H9 (cell line): ENCODE data around the gene HSPE1. TPM values are rescaled to one million over a fixed set of nuclear protein-coding genes. Genes with fewer than 3 reads are reported as not detected.

ENCODE experiments used
- DNase-seq: peaks from one replicate; pipeline ENCODE4 v3.0.0-alpha.2; 2017
- H2AFZ ChIP-seq: one replicate; pipeline ENCODE4 v1.6.1; 2013; ENCODE audit warnings: mild to moderate bottlenecking, low read length, control low read depth, moderate library complexity
- H2AK5ac ChIP-seq: 2 replicates; pipeline ENCODE4 v1.6.1; 2013; ENCODE audit warnings: low read length, control low read depth, mixed read lengths; ENCODE audit not compliant: insufficient read length
- H2BK120ac ChIP-seq: one replicate; pipeline ENCODE4 v1.6.1; 2013; ENCODE audit warnings: low read depth, mild to moderate bottlenecking, low read length, control low read depth, inconsistent platforms; ENCODE audit not compliant: poor library complexity, severe bottlenecking
- H2BK12ac ChIP-seq: 2 replicates; pipeline ENCODE4 v1.6.1; 2013; ENCODE audit warnings: low read length, control low read depth, mixed read lengths, low read depth; ENCODE audit not compliant: insufficient read length
- H2BK15ac ChIP-seq: 2 replicates; pipeline ENCODE4 v1.6.1; 2013; ENCODE audit warnings: low read depth, low read length, control low read depth
- H2BK20ac ChIP-seq: one replicate; pipeline ENCODE4 v1.6.1; 2013; ENCODE audit warnings: low read depth, mild to moderate bottlenecking, low read length, control low read depth, inconsistent platforms; ENCODE audit not compliant: poor library complexity, severe bottlenecking
- H2BK5ac ChIP-seq: 2 replicates; pipeline ENCODE4 v1.6.1; 2013; ENCODE audit warnings: low read length, control low read depth, mixed read lengths; ENCODE audit not compliant: insufficient read length
- H3K14ac ChIP-seq: 2 replicates; pipeline ENCODE4 v1.6.1; 2013; ENCODE audit warnings: low read length, control low read depth; ENCODE audit not compliant: insufficient read depth
- H3K18ac ChIP-seq: 2 replicates; pipeline ENCODE4 v1.6.1; 2013; ENCODE audit warnings: low read depth, mild to moderate bottlenecking, mixed read lengths, low read length, control low read depth; ENCODE audit not compliant: insufficient read length
- H3K23ac ChIP-seq: 2 replicates; pipeline ENCODE4 v1.6.1; 2013; ENCODE audit warnings: low read length, control low read depth, mixed read lengths, low read depth; ENCODE audit not compliant: insufficient read length
- H3K23me2 ChIP-seq: 2 replicates; pipeline ENCODE4 v1.6.1; 2013; ENCODE audit warnings: low read depth, mild to moderate bottlenecking, mixed read lengths, low read length, control low read depth; ENCODE audit not compliant: insufficient read length, poor library complexity, severe bottlenecking
- H3K27ac ChIP-seq: 2 replicates; pipeline ENCODE4 v1.5.1; 2013; ENCODE audit warnings: low read length, control low read depth, mixed read lengths, low read depth; ENCODE audit not compliant: insufficient read length
- H3K27me3 ChIP-seq: 2 replicates; pipeline ENCODE4 v1.6.1; 2013; ENCODE audit warnings: low read length, control low read depth, inconsistent platforms; ENCODE audit not compliant: insufficient read depth
- H3K4ac ChIP-seq: 2 replicates; pipeline ENCODE4 v1.6.1; 2013; ENCODE audit warnings: low read depth, mild to moderate bottlenecking, control low read depth, inconsistent platforms, low read length, moderate library complexity
- H3K4me1 ChIP-seq: 2 replicates; pipeline ENCODE4 v1.6.1; 2013; ENCODE audit warnings: low read length, control low read depth, inconsistent platforms; ENCODE audit not compliant: insufficient read depth
- H3K4me2 ChIP-seq: 2 replicates; pipeline ENCODE4 v1.6.1; 2013; ENCODE audit warnings: low read length, control low read depth, mixed read lengths; ENCODE audit not compliant: insufficient read length, insufficient read depth
- H3K56ac ChIP-seq: 2 replicates; pipeline ENCODE4 v1.6.1; 2013; ENCODE audit warnings: low read depth, mild to moderate bottlenecking, mixed read lengths, low read length, control low read depth; ENCODE audit not compliant: insufficient read length
- H3K79me1 ChIP-seq: 2 replicates; pipeline ENCODE4 v1.6.1; 2013; ENCODE audit warnings: low read depth, mild to moderate bottlenecking, moderate library complexity, low read length, control low read depth, inconsistent platforms; ENCODE audit not compliant: insufficient read depth, poor library complexity, severe bottlenecking
- H3K79me2 ChIP-seq: 2 replicates; pipeline ENCODE4 v1.6.1; 2013; ENCODE audit warnings: low read length, control low read depth, inconsistent platforms; ENCODE audit not compliant: insufficient read depth
- H3K9ac ChIP-seq: 2 replicates; pipeline ENCODE4 v1.6.1; 2013; ENCODE audit warnings: low read length, control low read depth, mixed read lengths; ENCODE audit not compliant: insufficient read length; ENCODE audit errors: extremely low read depth
- H3K9me3 ChIP-seq: one replicate; pipeline ENCODE4 v1.6.1; 2013; ENCODE audit warnings: low read depth, low read length, inconsistent platforms; ENCODE audit not compliant: control insufficient read depth
- H3T11ph ChIP-seq: one replicate; pipeline ENCODE4 v1.6.1; 2013; ENCODE audit warnings: mild to moderate bottlenecking, low read length, control low read depth, inconsistent platforms
- H4K20me1 ChIP-seq: one replicate; pipeline ENCODE4 v1.6.1; 2013; ENCODE audit not compliant: control insufficient read depth, insufficient read length, insufficient read depth
- H4K5ac ChIP-seq: 2 replicates; pipeline ENCODE4 v1.6.1; 2013; ENCODE audit warnings: low read depth, mild to moderate bottlenecking, mixed read lengths, low read length, control low read depth; ENCODE audit not compliant: insufficient read length
- H4K8ac ChIP-seq: replicated peaks from 2 replicates; pipeline ENCODE4 v1.6.1; 2013; ENCODE audit warnings: low read length, control low read depth, mixed read lengths, low read depth; ENCODE audit not compliant: insufficient read length
- H4K91ac ChIP-seq: 2 replicates; pipeline ENCODE4 v1.6.1; 2013; ENCODE audit warnings: low read depth, mild to moderate bottlenecking, moderate library complexity, mixed read lengths, low read length, control low read depth; ENCODE audit not compliant: insufficient read length
- H3K27ac Mint-ChIP-seq, 3 experiments: 2 replicates in 2 of 3; 3 replicates in 1 of 3; pipeline ENCODE4 v1.8.0; 2020 to 2021; ENCODE audit warnings: mixed read lengths in 3 of 3, mild to moderate bottlenecking in 1 of 3, moderate library complexity in 1 of 3
- H3K27me3 Mint-ChIP-seq: 2 replicates; pipeline ENCODE4 v1.8.0; 2021; ENCODE audit warnings: low read depth, mild to moderate bottlenecking, moderate library complexity, mixed read lengths
- H3K36me3 Mint-ChIP-seq, 3 experiments: 2 replicates in 2 of 3; 3 replicates in 1 of 3; pipeline ENCODE4 v1.8.0; 2020 to 2021; ENCODE audit warnings: low read depth in 3 of 3, mixed read lengths in 3 of 3; ENCODE audit not compliant: insufficient read depth in 1 of 3
- H3K4me1 Mint-ChIP-seq, 2 experiments: 2 replicates each; pipeline ENCODE4 v1.8.0; 2020; ENCODE audit warnings: mixed read lengths in 2 of 2
- H3K4me3 Mint-ChIP-seq, 2 experiments: 2 replicates in 1 of 2; 3 replicates in 1 of 2; pipeline ENCODE4 v1.8.0; 2020 to 2021; ENCODE audit warnings: mild to moderate bottlenecking in 2 of 2, mixed read lengths in 2 of 2, moderate library complexity in 1 of 2
- H3K9me3 Mint-ChIP-seq, 2 experiments: 2 replicates in 1 of 2; 3 replicates in 1 of 2; pipeline ENCODE4 v1.8.0; 2020; ENCODE audit warnings: mild to moderate bottlenecking in 2 of 2, mixed read lengths in 2 of 2, moderate library complexity in 1 of 2
- WGBS: extraction: QIAGEN DNeasy Blood & Tissue Kit; methylation state at CpG from one replicate; pipeline ENCODE4 v1.1.7; 2013; ENCODE audit warnings: missing lambda C conversion rate, low lambda C conversion rate, mixed read lengths; ENCODE audit not compliant: insufficient read length; ENCODE audit errors: extremely low coverage; 5-methylcytosine and 5-hydroxymethylcytosine counted together
- total RNA-seq: library from RNA; stranded (reverse); gene quantifications from 2 replicates; pipeline ENCODE4 v1.2.1, GENCODE V29; 2021
- TF ChIP-seq, protein P1 (sequence below): fragments of 200-600 bp; sonication (generic); conservative IDR thresholded peaks from 3 replicates; pipeline ENCODE4 v1.8.0; 2021; ENCODE audit warnings: antibody characterized with exemption, mild to moderate bottlenecking

The HSPE1 gene
- total RNA-seq, 1 experiment from 2014 or later, result 347 TPM

DNA sequence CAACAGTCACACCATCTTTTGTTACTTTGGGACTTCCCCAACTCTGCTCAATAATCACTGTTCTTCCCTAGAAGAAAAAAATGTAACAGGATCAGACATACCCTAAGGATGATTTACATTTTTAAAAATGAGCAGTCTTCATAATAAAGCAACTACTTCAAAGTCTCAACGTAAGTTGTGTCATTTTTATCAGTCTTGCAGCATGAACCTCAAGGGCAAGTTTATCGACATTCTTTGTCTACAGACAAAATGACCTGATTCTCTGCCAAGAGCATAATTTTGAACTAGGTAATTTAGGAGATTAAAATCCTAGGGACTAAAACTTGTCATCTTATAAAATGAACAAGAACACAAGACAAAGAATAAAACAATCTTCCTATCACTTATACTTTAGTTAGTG lies 2.9 kb upstream of the HSPE1 start:
- Histone ChIP-seq H3K4me2 (peak overlapping the region; percentile 76), H3K23me2 (peaks cover 6% of the 10 kb centered on the region), H3K9ac (no peak overlapping the region), H2BK20ac (no peak overlapping the region), H3K79me1 (no peaks in the 10 kb centered on the region), H3T11ph (no peak overlapping the region), H2BK12ac (no peak overlapping the region), H3K56ac (no peak overlapping the region), H4K5ac (no peak overlapping the region), H3K4ac (no peak overlapping the region), H3K4me1 (no peaks in the 10 kb centered on the region; the same call in 1 of the 2 replicates), H3K23ac (no peak overlapping the region), H2AK5ac (no peak overlapping the region), H3K9me3 (no peaks in the 10 kb centered on the region), H3K18ac (no peak overlapping the region), H4K8ac (no peak overlapping the region), H2AFZ (no peak overlapping the region), H3K79me2 (peaks cover 48% of the 10 kb centered on the region; the same call in 1 of the 2 replicates), H3K27ac (no peak overlapping the region), H4K20me1 (no peaks in the 10 kb centered on the region), H3K27me3 (no peaks in the 10 kb centered on the region), H3K14ac (no peak overlapping the region), H2BK5ac (no peak overlapping the region), H4K91ac (no peak overlapping the region), H2BK15ac (no peak overlapping the region), H2BK120ac (no peak overlapping the region)
- no peaks in the 10 kb centered on the region for H3K27me3 Mint-ChIP-seq
- TF ChIP-seq, protein P1, sequence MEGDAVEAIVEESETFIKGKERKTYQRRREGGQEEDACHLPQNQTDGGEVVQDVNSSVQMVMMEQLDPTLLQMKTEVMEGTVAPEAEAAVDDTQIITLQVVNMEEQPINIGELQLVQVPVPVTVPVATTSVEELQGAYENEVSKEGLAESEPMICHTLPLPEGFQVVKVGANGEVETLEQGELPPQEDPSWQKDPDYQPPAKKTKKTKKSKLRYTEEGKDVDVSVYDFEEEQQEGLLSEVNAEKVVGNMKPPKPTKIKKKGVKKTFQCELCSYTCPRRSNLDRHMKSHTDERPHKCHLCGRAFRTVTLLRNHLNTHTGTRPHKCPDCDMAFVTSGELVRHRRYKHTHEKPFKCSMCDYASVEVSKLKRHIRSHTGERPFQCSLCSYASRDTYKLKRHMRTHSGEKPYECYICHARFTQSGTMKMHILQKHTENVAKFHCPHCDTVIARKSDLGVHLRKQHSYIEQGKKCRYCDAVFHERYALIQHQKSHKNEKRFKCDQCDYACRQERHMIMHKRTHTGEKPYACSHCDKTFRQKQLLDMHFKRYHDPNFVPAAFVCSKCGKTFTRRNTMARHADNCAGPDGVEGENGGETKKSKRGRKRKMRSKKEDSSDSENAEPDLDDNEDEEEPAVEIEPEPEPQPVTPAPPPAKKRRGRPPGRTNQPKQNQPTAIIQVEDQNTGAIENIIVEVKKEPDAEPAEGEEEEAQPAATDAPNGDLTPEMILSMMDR, result no peak
- peaks cover 35 to 40% of the 10 kb centered on the region in 2 experiments for H3K4me1 Mint-ChIP-seq
- H3K27ac Mint-ChIP-seq, result 0 out of 7 replicates have a peak overlapping the region, but pooled peaks of 1 of the 3 experiments have one; percentile 83
- H3K4me3 Mint-ChIP-seq, result peak overlapping the region; percentile 98 to 99
- no peaks in the 10 kb centered on the region; a peak in 1 of 5 replicates for H3K9me3 Mint-ChIP-seq
- no peak for DNase-seq
- no CpG with 5 or more reads among the region's 2 CpGs for WGBS
- H3K36me3 Mint-ChIP-seq, result peaks cover 77 to 87% (median 84%) of the 10 kb centered on the region in 3 experiments
